Activated naive CD4-positive, alpha-beta T cell treated with anti-CD3 and anti-CD28 coated beads, Interleukin-2, amount 50 U/mL, for 72 hours (primary cell): ENCODE data around the gene PNRC1. TPM values are rescaled to one million over a fixed set of nuclear protein-coding genes. Genes with fewer than 3 reads are reported as not detected.
A peak's percentile ranks its signal among the peaks of the same experiment; 100 is the strongest.
"Not testable (repeated sequence)": the region's sequence is repeated elsewhere in the genome, so short reads cannot be mapped to it uniquely, and the experiment has no call there.

Experiments
- ATAC-seq, 2 donors: fragments of 150-1000 bp; cut with Tn5 transposase; 2 replicates each; pipeline ENCODE4 v1.10.0; 2021; ENCODE audit warnings: mild to moderate bottlenecking in 2 of 2, moderate library complexity in 2 of 2
- DNase-seq, 2 donors: peaks; one replicate each; pipeline ENCODE4 v3.0.0; 2021 to 2022; ENCODE audit warnings: low spot score in 2 of 2
- H3K27ac Mint-ChIP-seq, 2 donors: one replicate each; pipeline ENCODE4 v1.8.0; 2022; ENCODE audit warnings: mild to moderate bottlenecking in 2 of 2, mixed read lengths in 2 of 2
- H3K36me3 Mint-ChIP-seq, 2 donors: one replicate each; pipeline ENCODE4 v1.8.0; 2022; ENCODE audit warnings: mixed read lengths in 2 of 2
- H3K9me3 Mint-ChIP-seq, 2 donors: one replicate each; pipeline ENCODE4 v1.8.0; 2022; ENCODE audit warnings: mixed read lengths in 2 of 2
- total RNA-seq, 2 donors: library from RNA; stranded (reverse); gene quantifications; one replicate each; pipeline ENCODE4 v1.2.3, GENCODE V29; 2022

Gene PNRC1
- total RNA-seq, 2 donors from 2014 or later: 97.3 to 150 TPM

DNA sequence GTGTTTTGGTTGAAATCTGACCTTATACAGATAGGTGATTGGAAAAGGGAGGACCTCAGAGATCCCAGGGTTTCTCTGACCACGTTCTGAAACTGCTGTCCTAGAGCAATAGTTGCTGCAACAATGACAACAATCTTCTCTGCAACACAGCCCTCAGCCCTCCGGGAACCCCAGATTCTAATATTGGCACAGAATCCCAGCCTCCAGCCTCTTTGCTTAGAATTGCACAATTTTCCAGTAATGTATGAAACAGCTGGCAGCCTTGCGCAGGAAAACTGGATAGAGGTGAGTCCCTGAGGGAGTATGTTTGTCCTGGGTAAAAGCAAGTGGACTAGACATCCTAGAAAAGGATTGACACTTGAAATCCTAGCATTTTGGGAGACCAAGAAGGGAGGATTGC lies 30.4 kb upstream of the PNRC1 start:
- H3K27ac Mint-ChIP-seq: no peak overlapping the region
- peaks cover 0 to 4% of the 10 kb centered on the region in 2 donors for H3K36me3 Mint-ChIP-seq
- no peak for ATAC-seq
- H3K9me3 Mint-ChIP-seq: peaks cover 0 to 4% of the 10 kb centered on the region in 2 donors
- DNase-seq: no peak

DNA sequence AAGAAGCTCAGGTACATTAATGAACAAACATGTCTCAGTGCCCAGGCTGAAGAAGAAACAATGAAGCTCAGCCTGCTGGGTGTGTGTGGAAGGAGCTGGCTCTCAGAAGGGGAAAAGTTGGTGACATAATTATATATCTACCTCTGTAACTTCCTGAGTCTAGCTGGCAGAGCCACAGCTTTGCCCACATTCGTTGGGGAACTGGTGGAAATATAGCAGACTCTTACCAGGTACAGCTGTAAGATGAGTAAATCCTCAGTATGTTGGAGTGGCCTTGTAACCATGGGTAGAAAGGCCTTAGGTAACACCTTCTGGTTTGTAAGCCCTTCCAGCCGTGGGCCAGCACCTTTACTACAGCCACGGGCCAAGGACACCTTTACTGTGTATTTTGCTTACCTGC lies 29.9 kb upstream of the PNRC1 start:
- peak in 1 of 2 donors; percentile 36 for ATAC-seq
- H3K27ac Mint-ChIP-seq: no peak overlapping the region
- H3K36me3 Mint-ChIP-seq: peaks cover 0 to 4% of the 10 kb centered on the region in 2 donors
- DNase-seq: no peak
- peaks cover 0 to 4% of the 10 kb centered on the region in 2 donors for H3K9me3 Mint-ChIP-seq

DNA sequence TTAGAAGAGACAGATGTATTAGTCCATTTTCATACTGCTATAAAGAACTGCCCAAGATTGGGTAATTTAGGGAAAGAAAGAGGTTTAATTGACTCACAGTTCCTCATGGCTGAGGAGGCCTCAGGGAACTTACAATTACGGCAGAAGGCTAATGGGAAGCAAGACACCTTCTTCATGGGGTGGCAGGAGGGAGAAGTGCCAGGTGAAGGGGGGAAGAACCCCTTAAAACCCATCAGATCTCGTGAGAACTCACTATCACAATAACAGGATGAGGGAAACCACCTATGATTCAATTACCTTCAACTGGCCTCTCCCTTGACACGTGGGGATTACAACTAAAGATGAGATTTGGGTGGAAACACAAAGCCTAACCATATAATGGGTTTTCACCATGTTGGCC lies 28.9 kb upstream of the PNRC1 start:
- peaks cover 0 to 4% of the 10 kb centered on the region in 2 donors for H3K36me3 Mint-ChIP-seq
- no peak for DNase-seq
- peaks cover 0 to 4% of the 10 kb centered on the region in 2 donors for H3K9me3 Mint-ChIP-seq
- no peak overlapping the region for H3K27ac Mint-ChIP-seq
- peak; percentile 49 to 87 for ATAC-seq

DNA sequence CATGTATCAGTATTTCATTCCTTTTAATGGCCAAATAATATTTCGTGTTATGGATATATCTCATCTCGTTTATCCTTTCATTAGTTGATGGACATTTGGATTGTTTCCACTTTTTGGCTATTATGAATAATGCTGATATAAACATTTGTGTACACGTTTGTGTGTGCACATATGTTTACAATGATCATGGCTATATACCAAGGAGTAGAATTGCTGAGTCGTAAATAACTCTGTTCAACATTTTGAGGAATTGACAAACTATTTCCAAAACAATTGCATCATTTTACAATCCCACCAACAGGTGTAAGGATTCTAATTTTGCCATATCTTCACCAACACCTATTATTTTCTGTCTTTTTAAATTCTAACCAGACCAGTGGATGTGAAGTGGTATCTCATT lies 26.3 kb upstream of the PNRC1 start:
- H3K36me3 Mint-ChIP-seq: peaks cover 0 to 4% of the 10 kb centered on the region in 2 donors
- no peak overlapping the region for H3K27ac Mint-ChIP-seq

DNA sequence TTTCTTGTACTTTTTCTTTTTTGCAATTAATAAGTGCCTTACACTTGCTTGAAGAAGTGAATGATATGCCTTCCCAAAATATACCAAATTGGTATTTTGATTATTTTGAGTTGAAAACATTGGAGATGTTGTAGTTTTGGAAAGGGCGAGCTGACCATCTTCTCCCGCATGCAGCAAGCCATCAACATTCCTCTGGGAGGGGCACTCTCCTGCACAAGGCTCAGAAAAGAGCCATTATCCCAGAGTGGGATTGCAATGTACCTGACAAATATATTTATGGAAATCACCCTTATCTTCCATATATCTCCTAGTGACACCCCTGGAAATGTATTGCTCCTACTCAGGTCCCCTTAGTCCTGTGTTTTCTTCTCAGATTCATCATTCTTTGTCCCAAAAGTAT lies 22.8 kb upstream of the PNRC1 start:
- Mint-ChIP-seq H3K9me3 (peaks cover 0 to 4% of the 10 kb centered on the region in 2 donors), H3K36me3 (peaks cover 0 to 4% of the 10 kb centered on the region in 2 donors), H3K27ac (peak overlapping the region in 1 of 2 donors; percentile 12)
- DNase-seq (no peak), ATAC-seq (no peak)

More for the DNA sequence above, 26.3 kb upstream of the PNRC1 start:
- H3K9me3 Mint-ChIP-seq: peaks cover 0 to 4% of the 10 kb centered on the region in 2 donors
- DNase-seq (no peak), ATAC-seq (no peak)

DNA sequence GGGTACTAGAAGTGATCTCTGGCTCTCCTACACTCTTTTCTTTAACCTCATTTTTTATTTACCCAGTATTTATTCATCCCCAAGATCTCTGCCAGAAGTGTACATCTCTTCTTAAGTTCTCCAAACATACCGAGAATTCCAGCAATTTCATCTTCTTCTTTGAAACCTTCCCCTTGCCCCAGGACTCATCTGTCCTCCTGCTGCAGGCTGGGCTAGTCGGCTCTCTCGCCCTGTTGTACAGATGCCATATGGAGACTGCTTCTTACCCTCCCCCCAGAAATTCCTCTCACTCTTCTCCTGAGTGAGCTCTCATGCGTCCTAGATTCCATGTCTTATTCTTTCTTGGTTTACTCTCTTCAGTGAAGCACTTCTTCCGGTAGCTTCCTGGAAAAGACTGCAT lies 21.9 kb upstream of the PNRC1 start:
- DNase-seq (no peak), ATAC-seq (no peak)
- Mint-ChIP-seq H3K27ac (no peak overlapping the region), H3K9me3 (peaks cover 0 to 4% of the 10 kb centered on the region in 2 donors), H3K36me3 (peaks cover 0 to 4% of the 10 kb centered on the region in 2 donors)

DNA sequence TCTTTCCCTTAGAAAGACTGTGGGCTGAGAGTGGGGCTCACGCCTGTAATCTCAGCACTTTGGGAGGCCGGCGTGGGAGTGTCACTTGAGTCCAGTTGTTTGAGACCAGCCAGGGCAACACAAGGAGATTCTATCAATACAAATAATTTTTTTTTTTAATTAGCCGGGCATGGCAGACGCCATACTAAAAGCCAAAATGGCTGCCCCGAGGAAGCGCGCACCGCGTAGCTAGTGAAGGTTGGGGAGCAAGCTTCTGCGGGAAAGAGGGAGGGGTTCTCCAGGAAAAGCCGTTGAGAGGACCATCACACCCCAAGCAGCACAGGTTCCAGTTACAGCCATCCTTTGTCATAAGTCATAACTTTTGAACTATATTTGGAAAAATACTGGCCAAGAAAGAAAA lies 21.3 kb upstream of the PNRC1 start:
- no peaks in the 10 kb centered on the region for H3K36me3 Mint-ChIP-seq
- no peaks in the 10 kb centered on the region for H3K9me3 Mint-ChIP-seq
- DNase-seq: no peak
- H3K27ac Mint-ChIP-seq: no peak overlapping the region
- no peak for ATAC-seq

DNA sequence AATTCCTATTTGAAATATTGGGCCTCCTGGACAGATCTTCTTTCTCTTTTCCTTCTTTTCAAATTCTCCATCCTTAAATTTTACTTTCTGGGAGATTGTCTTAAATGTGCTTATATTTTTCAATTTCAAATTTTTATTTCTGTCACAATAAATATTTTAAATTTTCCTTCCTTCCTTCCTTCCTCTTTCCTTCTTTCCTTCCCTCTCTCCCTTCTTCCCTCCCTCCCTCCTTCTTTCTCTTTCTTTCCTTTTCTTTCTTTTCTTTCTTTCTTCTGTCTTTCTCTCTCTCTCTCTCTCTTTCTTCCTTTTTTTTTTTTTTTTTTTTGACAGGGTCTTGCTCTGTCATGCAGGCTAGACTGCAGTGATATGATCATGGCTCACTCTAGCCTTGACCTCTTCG lies 16.7 kb upstream of the PNRC1 start:
- Mint-ChIP-seq H3K36me3 (no peaks in the 10 kb centered on the region), H3K9me3 (no peaks in the 10 kb centered on the region), H3K27ac (no peak overlapping the region)
- no peak for DNase-seq
- no peak for ATAC-seq

DNA sequence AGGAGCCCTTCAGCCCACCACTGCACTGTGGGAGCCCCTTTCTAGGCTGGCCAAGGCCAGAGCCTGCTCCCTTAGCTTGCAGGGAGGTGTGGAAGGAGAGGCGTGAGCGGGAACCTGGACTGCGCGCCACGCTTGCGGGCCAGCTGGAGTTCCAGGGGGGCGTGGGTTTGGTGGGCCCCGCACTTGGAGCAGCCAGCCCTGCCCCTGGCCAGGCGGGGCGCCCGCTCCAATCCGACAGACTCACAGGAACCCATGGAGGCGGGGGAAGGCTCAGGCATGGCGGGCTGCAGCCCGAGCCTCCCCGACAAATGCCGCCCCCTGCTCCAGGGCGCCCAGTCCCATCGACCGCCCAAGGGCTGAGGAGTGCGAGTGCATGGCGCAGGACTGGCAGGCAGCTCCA lies 15.6 kb upstream of the PNRC1 start:
- not testable (repeated sequence) for H3K36me3 Mint-ChIP-seq, ATAC-seq, DNase-seq, H3K27ac Mint-ChIP-seq, H3K9me3 Mint-ChIP-seq

DNA sequence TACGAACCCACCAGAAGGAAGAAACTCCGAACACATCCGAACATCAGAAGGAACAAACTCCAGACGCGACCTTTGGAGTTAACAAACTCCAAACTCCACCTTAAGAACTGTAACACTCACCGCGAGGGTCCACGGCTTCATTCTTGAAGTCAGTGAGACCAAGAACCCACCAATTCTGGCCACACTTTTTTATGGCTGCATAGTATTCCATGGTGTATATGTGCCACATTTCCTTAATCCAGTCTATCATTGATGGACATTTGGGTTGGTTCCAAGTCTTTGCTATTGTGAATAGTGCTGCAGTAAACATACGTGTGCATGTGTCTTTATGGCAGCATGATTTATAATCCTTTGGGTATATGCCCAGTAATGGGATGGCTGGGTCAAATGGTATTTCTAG lies 14.4 kb upstream of the PNRC1 start:
- DNase-seq, ATAC-seq, H3K36me3 Mint-ChIP-seq, H3K27ac Mint-ChIP-seq, H3K9me3 Mint-ChIP-seq: not testable (repeated sequence)

DNA sequence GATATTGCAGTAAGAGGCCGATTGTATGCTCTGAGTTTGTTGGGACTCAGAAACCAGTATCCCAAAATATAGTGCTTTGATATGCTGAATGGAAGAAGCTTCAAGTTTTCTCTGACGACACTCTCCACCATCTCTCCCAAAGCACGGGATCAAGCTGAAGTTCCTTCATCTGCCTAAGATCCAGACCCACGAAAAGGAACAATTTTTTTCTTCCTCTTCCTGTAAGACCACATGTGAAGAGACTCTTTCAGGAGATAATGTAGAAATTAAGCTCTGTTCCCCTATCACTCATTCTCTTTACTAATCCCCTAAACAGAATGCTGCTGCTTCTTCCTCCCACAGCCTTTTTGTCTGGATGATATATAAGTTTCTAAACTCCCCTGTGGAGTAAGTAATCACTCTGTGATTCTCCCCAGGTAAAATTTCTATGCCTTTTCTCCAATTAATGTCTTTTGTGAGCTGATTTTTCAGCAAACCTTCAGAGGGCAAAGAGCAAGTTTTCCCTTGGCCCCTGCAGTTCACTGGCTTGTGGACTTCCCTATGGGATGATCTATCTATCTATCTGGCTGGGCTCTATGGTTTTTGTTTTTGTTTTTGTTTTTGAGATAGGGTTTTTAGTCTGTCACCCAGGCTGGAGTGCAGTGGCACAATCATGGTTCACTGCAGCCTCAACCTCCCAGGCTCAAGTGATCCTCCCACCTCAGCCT lies 13.5 kb upstream of the PNRC1 start:
- ATAC-seq (no peak), DNase-seq (no peak)
- Mint-ChIP-seq H3K36me3 (no peaks in the 10 kb centered on the region), H3K9me3 (no peaks in the 10 kb centered on the region), H3K27ac (no peak overlapping the region)

DNA sequence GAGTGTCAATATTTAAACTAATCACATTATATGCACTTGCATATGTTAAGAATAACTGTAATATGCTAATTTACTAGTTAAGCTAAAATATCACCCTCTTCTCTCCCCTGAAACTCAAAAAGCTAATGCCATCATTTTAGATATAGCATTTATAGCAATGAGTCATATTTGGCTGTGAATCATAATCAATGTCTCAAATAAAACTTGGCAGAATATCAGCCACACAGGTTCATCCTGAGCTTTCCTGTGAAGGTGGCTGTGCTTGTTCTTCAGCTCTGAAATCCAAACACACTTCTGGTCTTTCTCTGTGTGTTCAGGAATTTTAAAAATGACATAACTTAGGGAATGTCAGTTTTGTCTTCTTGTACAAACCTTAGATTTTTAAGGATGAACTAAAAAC lies 12.8 kb upstream of the PNRC1 start:
- Mint-ChIP-seq H3K9me3 (no peaks in the 10 kb centered on the region), H3K27ac (no peak overlapping the region), H3K36me3 (peaks cover 0 to 5% of the 10 kb centered on the region in 2 donors)
- no peak for ATAC-seq
- no peak for DNase-seq

DNA sequence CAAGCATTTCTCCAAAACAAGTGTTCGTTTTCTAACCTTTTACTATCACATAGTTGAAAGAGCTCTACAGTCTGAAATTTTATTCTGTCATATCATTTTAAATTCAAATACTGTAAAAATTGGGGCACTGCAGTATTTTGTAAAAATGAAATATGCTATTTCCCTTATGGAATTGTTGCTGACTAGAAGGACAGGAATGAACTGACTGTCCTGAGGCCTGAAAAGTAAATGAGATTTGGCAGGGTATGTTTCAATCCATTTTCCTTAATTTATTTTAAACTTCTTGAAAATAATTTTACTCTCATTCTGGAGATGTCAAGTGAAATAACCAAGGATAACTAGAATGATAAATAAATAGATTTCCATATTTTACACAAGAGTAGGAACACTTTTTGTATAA lies 11.9 kb upstream of the PNRC1 start:
- ATAC-seq: no peak
- Mint-ChIP-seq H3K9me3 (no peaks in the 10 kb centered on the region), H3K36me3 (peaks cover 0 to 8% of the 10 kb centered on the region in 2 donors), H3K27ac (no peak overlapping the region)
- no peak for DNase-seq

DNA sequence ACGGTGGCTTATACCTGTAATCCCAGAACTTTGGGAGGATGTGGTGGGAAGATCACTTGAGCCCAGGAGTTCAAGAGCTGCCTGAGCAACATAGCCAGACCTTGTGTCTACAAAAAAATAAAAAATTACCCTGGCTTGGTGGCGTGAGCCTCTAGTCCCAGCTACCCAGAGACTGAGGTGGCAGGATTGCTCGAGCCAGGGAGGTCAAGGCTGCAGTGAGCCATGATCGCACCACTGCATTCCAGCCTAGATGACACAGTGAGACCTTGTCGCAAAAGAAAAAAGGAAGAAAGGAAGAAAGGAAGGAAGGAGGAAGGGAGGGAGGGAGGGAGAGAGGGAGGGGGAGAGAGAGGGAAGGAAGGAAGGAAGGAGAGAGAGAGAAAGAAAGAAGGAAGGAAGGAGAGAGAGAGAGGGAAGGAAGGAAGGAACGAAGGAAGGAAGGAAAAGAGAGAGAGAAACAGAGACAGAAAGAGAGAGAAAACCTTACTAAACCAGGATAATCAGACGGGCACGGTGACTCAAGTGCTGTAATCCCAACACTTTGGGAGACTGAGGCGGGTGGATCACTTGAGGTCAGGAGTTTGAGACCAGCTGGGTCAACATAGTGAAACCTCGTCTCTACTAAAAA lies 10.9 kb upstream of the PNRC1 start:
- Mint-ChIP-seq H3K9me3 (no peaks in the 10 kb centered on the region), H3K27ac (no peak overlapping the region), H3K36me3 (peaks cover 0 to 8% of the 10 kb centered on the region in 2 donors)
- ATAC-seq (no peak), DNase-seq (no peak)

DNA sequence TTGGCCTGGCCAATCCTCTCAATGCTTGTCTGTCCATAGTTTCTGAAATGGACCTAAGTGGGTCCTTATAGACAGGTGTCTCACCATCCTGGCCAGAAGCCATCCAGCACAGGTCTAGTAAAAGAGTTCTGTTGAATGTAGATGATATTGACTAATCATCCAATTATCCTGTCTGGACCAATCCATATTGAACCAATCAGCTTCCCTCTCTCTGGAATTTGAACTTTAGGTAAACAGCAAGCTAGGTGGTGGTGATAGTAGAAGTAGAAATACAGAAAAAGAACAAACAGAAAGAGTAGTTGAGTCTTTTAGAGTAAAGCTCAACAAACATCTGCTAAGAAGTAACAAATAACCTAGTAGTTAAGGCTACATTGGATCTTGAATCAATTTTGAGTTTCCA lies 9.5 kb upstream of the PNRC1 start:
- no peak for ATAC-seq
- Mint-ChIP-seq H3K36me3 (peaks cover 0 to 8% of the 10 kb centered on the region in 2 donors), H3K9me3 (no peaks in the 10 kb centered on the region), H3K27ac (no peak overlapping the region)
- DNase-seq: no peak

DNA sequence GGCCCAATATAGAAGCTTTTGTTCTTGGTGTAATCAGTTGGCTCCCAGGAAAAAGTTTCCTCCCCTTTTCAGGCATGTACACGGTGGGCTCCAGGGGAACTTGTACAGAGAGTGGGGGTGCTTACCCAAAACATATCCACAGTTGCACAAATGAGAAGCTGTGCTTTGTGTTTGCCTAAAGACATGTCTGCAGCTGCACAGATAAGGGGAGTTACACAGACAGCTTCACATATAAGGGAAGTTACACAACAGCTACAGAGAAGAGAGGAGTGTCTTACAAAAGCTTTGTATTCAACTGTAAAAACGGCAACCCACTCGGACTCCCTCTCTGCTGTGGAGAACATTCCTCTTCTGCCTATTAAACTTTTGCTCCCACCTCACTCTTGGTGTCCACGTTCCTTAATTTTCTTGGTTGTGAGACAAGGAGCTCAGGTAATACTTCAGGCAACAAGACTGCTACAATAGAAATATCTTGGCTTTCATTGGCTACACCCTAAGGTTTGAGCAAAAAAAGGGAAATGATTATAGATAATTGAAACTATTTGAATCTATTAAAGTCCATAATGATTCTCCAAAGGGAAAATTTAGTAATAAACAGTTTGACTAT lies 7.4 kb upstream of the PNRC1 start:
- Mint-ChIP-seq H3K9me3 (no peaks in the 10 kb centered on the region), H3K27ac (no peak overlapping the region), H3K36me3 (peaks cover 0 to 8% of the 10 kb centered on the region in 2 donors)
- DNase-seq (no peak), ATAC-seq (peak in 1 of 2 donors; percentile 24)

DNA sequence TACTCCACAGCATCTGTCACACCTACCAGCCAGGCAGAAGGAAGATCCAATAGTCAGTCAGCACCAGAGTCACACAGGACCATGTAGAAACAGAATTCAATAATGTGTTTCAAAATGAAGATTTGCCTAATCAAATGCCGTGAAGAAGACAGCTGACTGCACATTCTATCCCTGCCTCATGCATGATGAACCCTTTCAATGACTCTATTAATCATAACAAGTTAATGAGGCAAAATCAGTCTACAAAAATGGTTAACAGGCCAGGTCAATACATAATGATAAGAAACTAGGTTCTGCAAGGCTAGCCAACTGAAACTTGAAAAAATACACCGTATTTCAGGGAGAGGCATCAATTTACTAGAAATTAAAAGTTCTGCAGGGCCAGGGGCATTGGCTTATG lies 6.7 kb upstream of the PNRC1 start:
- Mint-ChIP-seq H3K36me3 (peaks cover 0 to 8% of the 10 kb centered on the region in 2 donors), H3K9me3 (no peaks in the 10 kb centered on the region), H3K27ac (no peak overlapping the region)
- DNase-seq (no peak), ATAC-seq (no peak)
